ENCODE data around the gene LCN6.

LCN6 gene

DNA sequence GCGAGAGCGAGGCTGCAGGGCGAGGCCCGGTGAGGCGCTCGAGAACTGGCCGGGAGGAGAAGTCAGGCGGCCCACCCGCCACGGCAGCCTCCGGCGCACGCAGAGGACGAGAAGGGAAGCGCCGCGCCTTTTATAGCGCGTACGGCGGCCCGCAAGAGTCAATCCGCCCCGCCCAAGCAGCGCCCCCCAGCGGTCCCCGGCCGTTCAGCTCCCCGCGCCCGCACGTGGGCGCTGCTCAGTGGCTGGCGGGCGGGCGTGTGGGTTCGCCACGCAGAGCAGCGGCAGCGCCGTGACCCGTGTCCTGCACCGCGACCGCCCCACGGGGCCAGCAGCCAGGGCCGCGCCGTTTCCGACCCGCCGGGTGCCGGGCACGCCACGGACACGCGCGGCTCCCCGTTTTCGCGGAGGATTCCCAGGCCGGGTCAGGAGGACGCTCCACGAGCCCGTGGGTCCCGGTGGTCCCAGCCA is 20.2 kb downstream of the LCN6 start:
- TF ChIP-seq, protein P1, sequence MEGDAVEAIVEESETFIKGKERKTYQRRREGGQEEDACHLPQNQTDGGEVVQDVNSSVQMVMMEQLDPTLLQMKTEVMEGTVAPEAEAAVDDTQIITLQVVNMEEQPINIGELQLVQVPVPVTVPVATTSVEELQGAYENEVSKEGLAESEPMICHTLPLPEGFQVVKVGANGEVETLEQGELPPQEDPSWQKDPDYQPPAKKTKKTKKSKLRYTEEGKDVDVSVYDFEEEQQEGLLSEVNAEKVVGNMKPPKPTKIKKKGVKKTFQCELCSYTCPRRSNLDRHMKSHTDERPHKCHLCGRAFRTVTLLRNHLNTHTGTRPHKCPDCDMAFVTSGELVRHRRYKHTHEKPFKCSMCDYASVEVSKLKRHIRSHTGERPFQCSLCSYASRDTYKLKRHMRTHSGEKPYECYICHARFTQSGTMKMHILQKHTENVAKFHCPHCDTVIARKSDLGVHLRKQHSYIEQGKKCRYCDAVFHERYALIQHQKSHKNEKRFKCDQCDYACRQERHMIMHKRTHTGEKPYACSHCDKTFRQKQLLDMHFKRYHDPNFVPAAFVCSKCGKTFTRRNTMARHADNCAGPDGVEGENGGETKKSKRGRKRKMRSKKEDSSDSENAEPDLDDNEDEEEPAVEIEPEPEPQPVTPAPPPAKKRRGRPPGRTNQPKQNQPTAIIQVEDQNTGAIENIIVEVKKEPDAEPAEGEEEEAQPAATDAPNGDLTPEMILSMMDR (IDR thresholded peaks at IDR 0.05; ENCODE audit: insufficient read depth, low read depth, low read length, missing control alignments) = peak; percentile 92
- DNase-seq (ENCODE audit: low read depth) = peak; percentile 96
- peak overlapping the region; percentile 67 for H3K4me3 ChIP-seq (ENCODE audit: low read depth, low read length)

DNA sequence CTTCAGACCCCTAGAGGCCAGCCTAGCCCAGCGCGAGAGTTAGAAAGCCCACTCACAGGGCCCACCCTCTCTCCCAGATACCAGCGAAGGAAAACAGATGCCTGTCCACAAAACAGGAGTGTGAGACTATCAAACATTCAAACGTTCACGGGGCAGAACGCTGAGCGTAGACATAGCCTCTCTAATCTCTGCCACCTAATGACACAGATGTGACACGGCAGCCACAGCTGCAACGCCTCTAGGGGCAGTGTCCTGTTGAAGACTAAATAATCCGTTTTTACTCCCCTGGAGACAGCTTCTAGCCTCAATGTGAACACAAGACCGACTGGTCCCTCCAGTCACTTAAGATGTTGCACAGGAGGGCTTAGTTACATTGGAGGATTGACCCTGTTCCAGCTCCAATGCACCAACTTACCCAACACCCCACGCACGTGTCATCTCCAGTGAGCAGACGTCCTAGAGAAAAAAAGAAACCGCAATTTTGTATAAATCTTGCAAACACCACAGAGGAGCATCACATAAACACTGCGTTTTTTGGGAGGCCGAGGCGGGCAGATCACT is 21.6 kb downstream of the LCN6 start:
- DNase-seq (ENCODE audit: low read depth) = peak; percentile 79
- TF ChIP-seq, protein P1 (IDR thresholded peaks at IDR 0.05; ENCODE audit: insufficient read depth, low read depth, low read length, missing control alignments) = peak; percentile 79
- H3K4me3 ChIP-seq (ENCODE audit: low read depth, low read length) = peak overlapping the region; percentile 67

DNA sequence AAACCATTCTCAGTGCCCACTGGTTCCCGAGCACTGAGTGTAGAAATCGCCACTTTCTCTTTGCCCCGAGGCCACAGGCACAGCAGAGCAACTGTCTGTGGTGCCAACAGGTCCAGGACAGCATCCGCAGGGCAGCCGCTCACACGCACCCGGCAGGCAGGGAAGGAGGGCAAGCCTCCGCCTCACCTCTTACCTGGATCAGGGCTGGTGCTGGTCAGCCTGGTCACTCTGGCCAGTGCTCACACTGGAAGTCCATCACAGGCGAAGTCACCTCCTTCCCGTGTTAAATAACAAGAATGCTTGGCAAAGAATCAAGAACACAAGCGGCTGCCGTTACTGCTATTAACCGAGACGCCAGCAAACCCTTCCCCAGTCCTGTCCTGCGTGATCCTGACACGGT is 22.2 kb downstream of the LCN6 start:
- no peak for DNase-seq (ENCODE audit: low read depth)
- H3K4me3 ChIP-seq (ENCODE audit: low read depth, low read length) = peak overlapping the region; percentile 67
- TF ChIP-seq, protein P1 (IDR thresholded peaks at IDR 0.05; ENCODE audit: insufficient read depth, low read depth, low read length, missing control alignments) = no peak

DNA sequence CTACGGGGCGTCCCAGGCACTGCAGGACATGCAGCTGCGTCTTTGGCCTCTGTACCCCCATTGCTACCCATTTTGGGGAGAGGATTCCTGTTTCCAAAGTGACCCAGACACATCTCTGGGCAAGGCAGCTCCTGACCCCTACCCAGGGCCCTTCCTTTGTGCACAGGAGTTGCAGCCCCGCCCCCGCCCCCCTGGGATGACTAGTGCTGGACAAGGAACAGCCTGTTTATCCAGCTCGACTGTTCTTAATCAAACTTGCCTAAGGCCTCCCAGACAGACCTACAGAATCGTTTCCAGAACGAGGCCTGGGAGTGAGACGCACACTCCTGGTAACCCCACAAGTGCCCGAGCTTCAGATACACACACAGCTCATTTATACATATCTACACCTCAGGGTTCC is 22.7 kb downstream of the LCN6 start:
- DNase-seq (ENCODE audit: low read depth) = no peak
- TF ChIP-seq, protein P1 (IDR thresholded peaks at IDR 0.05; ENCODE audit: insufficient read depth, low read depth, low read length, missing control alignments) = no peak
- H3K4me3 ChIP-seq (ENCODE audit: low read depth, low read length) = peak overlapping the region; percentile 67

DNA sequence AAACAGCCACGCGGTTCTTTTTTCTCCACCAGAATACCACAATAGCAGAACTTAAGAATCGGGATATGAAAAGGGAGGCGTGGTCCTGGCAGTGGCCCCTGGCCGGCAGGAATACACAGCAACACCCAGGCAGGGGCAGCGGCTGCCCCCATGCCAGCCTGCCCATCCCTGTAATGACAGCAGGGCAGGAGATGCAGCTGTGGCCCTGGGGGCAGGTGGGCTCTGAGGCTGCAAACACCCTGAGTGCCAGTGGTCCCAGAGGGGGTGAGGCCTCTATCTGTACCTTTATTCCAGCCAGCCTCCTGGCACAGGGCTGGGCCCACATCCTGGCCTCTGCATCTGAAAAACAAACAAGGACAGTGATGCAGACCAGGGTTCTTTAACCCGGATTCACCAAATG is 23.6 kb downstream of the LCN6 start:
- no peak for DNase-seq (ENCODE audit: low read depth)
- TF ChIP-seq, protein P1 (IDR thresholded peaks at IDR 0.05; ENCODE audit: insufficient read depth, low read depth, low read length, missing control alignments) = no peak
- no peak overlapping the region for H3K4me3 ChIP-seq (ENCODE audit: low read depth, low read length)

DNA sequence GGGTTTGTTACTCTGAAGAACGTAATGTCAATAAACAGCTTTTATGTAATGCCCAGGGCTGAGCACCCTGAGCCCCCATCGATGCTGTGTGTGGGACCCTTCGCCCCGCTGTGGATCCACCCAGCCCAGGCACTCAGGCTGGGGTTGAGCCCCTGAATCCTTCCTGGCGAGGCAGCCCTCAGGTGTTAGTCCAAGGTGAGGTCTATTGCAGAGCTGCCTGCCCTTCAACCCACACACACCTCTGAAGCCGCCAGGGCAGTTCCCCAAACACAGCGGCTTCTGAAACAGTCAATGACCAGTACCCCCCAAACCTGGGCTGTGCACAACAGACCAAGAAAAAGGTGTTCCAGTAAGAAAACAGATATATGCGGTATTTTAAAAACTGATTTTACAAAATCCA is 24.3 kb downstream of the LCN6 start:
- TF ChIP-seq, protein P1 (IDR thresholded peaks at IDR 0.05; ENCODE audit: insufficient read depth, low read depth, low read length, missing control alignments) = no peak
- DNase-seq (ENCODE audit: low read depth) = no peak
- no peak overlapping the region for H3K4me3 ChIP-seq (ENCODE audit: low read depth, low read length)

DNA sequence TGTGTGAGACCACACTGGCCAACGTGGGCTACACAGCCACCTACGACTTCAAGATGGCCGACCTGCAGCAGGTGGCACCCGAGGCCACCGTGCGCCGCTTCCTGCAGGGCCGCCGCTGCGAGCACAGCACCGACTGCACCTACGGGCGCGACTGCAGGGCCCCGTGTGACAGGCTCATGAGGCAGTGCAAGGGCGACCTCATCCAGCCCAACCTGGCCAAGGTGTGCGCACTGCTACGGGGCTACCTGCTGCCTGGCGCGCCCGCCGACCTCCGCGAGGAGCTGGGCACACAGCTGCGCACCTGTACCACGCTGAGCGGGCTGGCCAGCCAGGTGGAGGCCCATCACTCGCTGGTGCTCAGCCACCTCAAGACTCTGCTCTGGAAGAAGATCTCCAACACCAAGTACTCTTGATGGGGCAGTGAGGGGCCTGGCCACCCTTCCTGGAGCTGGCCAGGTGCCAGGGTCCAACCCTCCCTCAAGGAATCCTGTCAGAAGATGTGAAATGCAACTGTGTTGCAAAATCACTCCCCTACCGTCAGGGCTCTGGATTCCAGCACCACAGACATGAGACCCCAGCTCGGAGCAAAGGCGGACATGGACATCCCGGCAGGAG is 24.9 kb downstream of the LCN6 start:
- DNase-seq (ENCODE audit: low read depth) = no peak
- H3K4me3 ChIP-seq (ENCODE audit: low read depth, low read length) = no peak overlapping the region
- TF ChIP-seq, protein P1 (IDR thresholded peaks at IDR 0.05; ENCODE audit: insufficient read depth, low read depth, low read length, missing control alignments) = no peak

Data from GM12865 (cell line).